KBM-7 (cell line): ENCODE measurements around the gene DDOST.
"Not testable (repeated sequence)": the region's sequence is repeated elsewhere in the genome, so short reads cannot be mapped to it uniquely, and the experiment has no call there.

Experiments
- DNase-seq: peaks from one replicate; pipeline ENCODE4 v3.0.0-alpha.2; 2015
- in situ Hi-C: fragments of 300-500 bp; cut with MboI; formaldehyde crosslinking; loops from 2 replicates; pipeline ENCODE4 v1.14.3; 2020; ENCODE audit warnings: low sequenced_read_pairs, low pct_unique_long_range_greater_than_20kb, mixed read lengths

The DDOST gene

GRCh38 chr1:20611652-20612051 is 49.5 kb downstream of the DDOST start:
- in situ Hi-C loops = no loop called here
- DNase-seq = no peak

- DNase-seq = no peak
- in situ Hi-C loops = no loop called here
Observed at GRCh38 chr1:20610970-20611369, 50.2 kb downstream of the DDOST start.

GRCh38 chr1:20609541-20609940 is 51.6 kb downstream of the DDOST start:
- no peak for DNase-seq
- in situ Hi-C loops = no loop called here

- in situ Hi-C loops, DNase-seq: not testable (repeated sequence)
Observed at GRCh38 chr1:20606801-20607570, 54.2 kb downstream of the DDOST start.

GRCh38 chr1:20604678-20605077 is 56.5 kb downstream of the DDOST start:
- in situ Hi-C loops = no loop called here

GRCh38 chr1:20603504-20604464 is 57.4 kb downstream of the DDOST start:
- DNase-seq = no peak
- in situ Hi-C loops = no loop called here

More at GRCh38 chr1:20604678-20605077, 56.5 kb downstream of the DDOST start:
- DNase-seq = no peak

GRCh38 chr1:20602851-20603450 is 58.2 kb downstream of the DDOST start:
- in situ Hi-C loops = no loop called here
- DNase-seq = no peak
